MM.1S (cell line): ENCODE measurements around the gene SLC6A3.

Experiments used
- CTCF ChIP-seq: fragments of 300-600 bp; sonication (generic); IDR thresholded peaks from 2 replicates; pipeline ENCODE4 v1.5.1; 2016; ENCODE audit warnings: antibody characterized with exemption, low read length, mixed read lengths
- EZH2 ChIP-seq: fragments of 300-600 bp; sonication (generic); optimal IDR thresholded peaks from 2 replicates; pipeline ENCODE3; 2017; ENCODE audit warnings: low read depth, mild to moderate bottlenecking, antibody characterized with exemption, low read length, mixed read lengths
- EZH2phosphoT487 ChIP-seq: fragments of 300-600 bp; sonication (generic); IDR thresholded peaks from 2 replicates; pipeline ENCODE4 v1.6.1; 2018; ENCODE audit warnings: antibody characterized with exemption, low read length

- TF ChIP-seq CTCF (no peak), EZH2 (no peak), EZH2phosphoT487 (no peak)
Observed at GRCh38 chr5:1485579-1486118, 40.4 kb upstream of the SLC6A3 start.
